GM21529 (cell line): ENCODE measurements around the gene GRIN1.

Experiments
- ATAC-seq: cut with Tn5 transposase; IDR thresholded peaks from one replicate; pipeline ENCODE4 v1.9.1; 2021; ENCODE audit not compliant: unreplicated experiment

Gene GRIN1

GRCh38 chr9:137189297-137190295, 50.6 kb downstream of the GRIN1 start:
- no peak for ATAC-seq

GRCh38 chr9:137190315-137190856, 51.4 kb downstream of the GRIN1 start:
- no peak for ATAC-seq

GRCh38 chr9:137191245-137191644, 52.3 kb downstream of the GRIN1 start:
- no peak for ATAC-seq

GRCh38 chr9:137191691-137192447, 52.9 kb downstream of the GRIN1 start:
- ATAC-seq: no peak

GRCh38 chr9:137192448-137192780, 53.5 kb downstream of the GRIN1 start:
- ATAC-seq: no peak

GRCh38 chr9:137192859-137193258, 53.9 kb downstream of the GRIN1 start:
- ATAC-seq: no peak

GRCh38 chr9:137193771-137194170, 54.8 kb downstream of the GRIN1 start:
- no peak for ATAC-seq

- ATAC-seq: no peak
Measured at GRCh38 chr9:137194388-137194787, 55.4 kb downstream of the GRIN1 start.

GRCh38 chr9:137194909-137195308, 56.0 kb downstream of the GRIN1 start:
- no peak for ATAC-seq

- ATAC-seq: no peak
Measured at GRCh38 chr9:137195525-137196220, 56.7 kb downstream of the GRIN1 start.

GRCh38 chr9:137198051-137198901, 59.3 kb downstream of the GRIN1 start:
- no peak for ATAC-seq

- ATAC-seq: no peak
Measured at GRCh38 chr9:137198902-137199283, 59.9 kb downstream of the GRIN1 start.

- ATAC-seq: no peak
Measured at GRCh38 chr9:137199411-137200121, 60.6 kb downstream of the GRIN1 start.

GRCh38 chr9:137200311-137201204, 61.6 kb downstream of the GRIN1 start, which contains the start of gene TPRN:
TSS of gene TPRN (minus strand) at chr9:137200741. CDS start at chr9:137200711, 30 bp downstream.
- ATAC-seq: peak; percentile 90

GRCh38 chr9:137201205-137201868, 62.4 kb downstream of the GRIN1 start:
- no peak for ATAC-seq

- no peak for ATAC-seq
Measured at GRCh38 chr9:137202966-137203365, 64.0 kb downstream of the GRIN1 start.

GRCh38 chr9:137204731-137205125, 65.8 kb downstream of the GRIN1 start:
- ATAC-seq: no peak
